ENCODE data around the gene UNC45B.

GRCh38 chr17:35171834-35172233 lies 24.2 kb downstream of the UNC45B start:
- no peak for TF ChIP-seq POLR2A (IDR thresholded peaks at IDR 0.05)
- no peak for TF ChIP-seq CTCF (IDR thresholded peaks at IDR 0.05)
- TF ChIP-seq POLR2AphosphoS5 (IDR thresholded peaks at IDR 0.05): no peak
